Measurements from ENCODE around the gene ABCC12. TPM values are rescaled to one million over a fixed set of nuclear protein-coding genes. Genes with fewer than 3 reads are reported as not detected.

The ABCC12 gene
- total and polyA plus RNA-seq, 2 donors from 2014 or later: not detected

DNA sequence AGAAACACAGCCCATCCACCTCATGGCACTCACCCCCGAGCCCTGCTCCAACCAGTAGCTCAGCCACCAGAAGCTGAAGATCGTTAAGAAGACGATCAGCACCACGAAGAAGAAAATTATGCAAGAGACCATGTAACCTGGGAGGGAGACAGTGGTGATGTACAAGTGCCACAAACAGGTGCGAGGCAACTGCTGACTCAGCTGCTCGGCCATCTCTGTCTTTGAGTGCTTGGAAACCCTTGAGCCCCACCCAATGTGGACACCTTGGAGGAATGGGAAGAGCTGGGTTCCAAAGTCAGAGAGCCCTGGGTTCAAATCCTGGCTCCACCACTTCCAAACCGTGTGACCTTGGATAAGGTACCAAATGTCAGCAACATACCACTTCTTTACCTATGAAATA, 38.1 kb upstream of the ABCC12 start:
- FAIRE-seq (no peak), DNase-seq (no peak)

DNA sequence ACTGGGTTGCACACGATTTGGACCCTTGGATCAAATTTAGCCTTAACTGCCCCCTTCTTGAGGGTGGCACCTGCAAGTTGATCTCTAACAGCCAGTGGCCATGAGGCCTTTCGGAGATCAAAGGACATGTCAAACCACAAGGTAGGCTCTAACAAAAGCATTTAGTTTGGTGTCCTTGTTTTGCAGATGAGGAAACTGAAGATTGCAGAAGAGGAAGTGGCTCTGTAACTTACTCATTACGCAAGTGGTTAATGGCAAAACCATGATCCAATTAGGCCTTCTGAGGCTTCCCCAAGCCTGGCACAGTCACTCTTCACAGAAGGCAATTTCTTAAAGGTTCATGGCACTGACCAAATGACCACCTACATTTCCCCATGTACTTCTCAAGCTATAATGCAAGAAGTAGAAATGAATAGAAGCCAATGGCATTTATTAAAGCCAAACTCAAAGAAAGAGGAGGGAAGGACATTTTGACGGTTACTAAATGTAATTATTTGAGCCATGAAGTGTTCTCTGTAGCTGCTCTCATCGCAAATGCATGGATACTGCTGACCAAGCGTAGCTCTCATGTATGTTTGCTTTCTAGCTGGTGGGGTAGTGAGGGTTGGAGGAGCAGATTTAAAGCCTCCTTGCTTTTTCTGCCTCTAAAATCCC, 32.8 kb upstream of the ABCC12 start:
- FAIRE-seq (no peak), DNase-seq (no peak)

More for the DNA sequence above, 38.1 kb upstream of the ABCC12 start:
- Histone ChIP-seq H3K9me3 (ENCODE audit: control insufficient read depth in 2 of 3, insufficient read depth in 1 of 3, low read length in 3 of 3) (no peaks in the 10 kb centered on the region), H3K4me1 (ENCODE audit: control insufficient read depth in 2 of 3, insufficient read depth in 2 of 3, low read depth in 1 of 3, low read length in 3 of 3) (no peaks in the 10 kb centered on the region), H3K27ac (ENCODE audit: low read depth in 2 of 2, low read length in 2 of 2) (no peak overlapping the region), H3K27me3 (ENCODE audit: control insufficient read depth, insufficient read depth, low read length) (no peaks in the 10 kb centered on the region), H3K36me3 (ENCODE audit: control insufficient read depth in 2 of 3, insufficient read depth in 3 of 3, low read length in 3 of 3) (no peaks in the 10 kb centered on the region), H3K9ac (ENCODE audit: low read length in 3 of 3) (no peak overlapping the region), H3K4me3 (ENCODE audit: low read length in 3 of 3) (no peak overlapping the region)
- intact Hi-C loops (cut with DNase I): no loop called here
- TF ChIP-seq, protein P1, sequence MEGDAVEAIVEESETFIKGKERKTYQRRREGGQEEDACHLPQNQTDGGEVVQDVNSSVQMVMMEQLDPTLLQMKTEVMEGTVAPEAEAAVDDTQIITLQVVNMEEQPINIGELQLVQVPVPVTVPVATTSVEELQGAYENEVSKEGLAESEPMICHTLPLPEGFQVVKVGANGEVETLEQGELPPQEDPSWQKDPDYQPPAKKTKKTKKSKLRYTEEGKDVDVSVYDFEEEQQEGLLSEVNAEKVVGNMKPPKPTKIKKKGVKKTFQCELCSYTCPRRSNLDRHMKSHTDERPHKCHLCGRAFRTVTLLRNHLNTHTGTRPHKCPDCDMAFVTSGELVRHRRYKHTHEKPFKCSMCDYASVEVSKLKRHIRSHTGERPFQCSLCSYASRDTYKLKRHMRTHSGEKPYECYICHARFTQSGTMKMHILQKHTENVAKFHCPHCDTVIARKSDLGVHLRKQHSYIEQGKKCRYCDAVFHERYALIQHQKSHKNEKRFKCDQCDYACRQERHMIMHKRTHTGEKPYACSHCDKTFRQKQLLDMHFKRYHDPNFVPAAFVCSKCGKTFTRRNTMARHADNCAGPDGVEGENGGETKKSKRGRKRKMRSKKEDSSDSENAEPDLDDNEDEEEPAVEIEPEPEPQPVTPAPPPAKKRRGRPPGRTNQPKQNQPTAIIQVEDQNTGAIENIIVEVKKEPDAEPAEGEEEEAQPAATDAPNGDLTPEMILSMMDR (IDR thresholded peaks at IDR 0.05; ENCODE audit: borderline replicate concordance, extremely low read depth, insufficient read depth): no peak

DNA sequence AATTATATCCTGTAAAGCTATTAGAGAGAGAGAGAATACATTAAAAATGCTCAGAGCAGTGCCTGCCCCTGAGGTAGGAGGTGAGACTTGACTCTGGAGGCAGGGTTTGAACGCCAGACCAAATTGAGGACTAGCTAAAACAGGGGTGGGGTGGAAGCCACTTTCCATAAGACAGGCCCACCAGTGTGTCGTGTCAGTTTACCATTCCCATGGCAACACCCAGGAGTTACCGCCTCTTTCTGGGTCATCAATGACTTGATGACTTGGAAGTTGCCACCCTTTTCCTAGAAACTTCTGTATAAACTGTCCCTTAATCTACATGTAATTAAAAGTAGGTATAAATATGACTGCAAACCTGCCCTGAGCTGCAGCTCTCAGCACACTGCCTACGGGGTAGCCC, 32.0 kb upstream of the ABCC12 start:
- no peak for FAIRE-seq
- DNase-seq: no peak
- intact Hi-C loops (cut with DNase I): no loop called here

More for the DNA sequence above, 32.8 kb upstream of the ABCC12 start:
- Histone ChIP-seq H3K27ac (ENCODE audit: low read depth in 2 of 2, low read length in 2 of 2) (no peak overlapping the region), H3K4me1 (ENCODE audit: control insufficient read depth in 2 of 3, insufficient read depth in 2 of 3, low read depth in 1 of 3, low read length in 3 of 3) (no peaks in the 10 kb centered on the region), H3K4me3 (ENCODE audit: low read length in 3 of 3) (no peak overlapping the region), H3K36me3 (ENCODE audit: control insufficient read depth in 2 of 3, insufficient read depth in 3 of 3, low read length in 3 of 3) (no peaks in the 10 kb centered on the region), H3K9ac (ENCODE audit: low read length in 3 of 3) (no peak overlapping the region), H3K9me3 (ENCODE audit: control insufficient read depth in 2 of 3, insufficient read depth in 1 of 3, low read length in 3 of 3) (no peaks in the 10 kb centered on the region), H3K27me3 (ENCODE audit: control insufficient read depth, insufficient read depth, low read length) (no peaks in the 10 kb centered on the region)
- TF ChIP-seq, protein P1 (IDR thresholded peaks at IDR 0.05; ENCODE audit: borderline replicate concordance, extremely low read depth, insufficient read depth): no peak
- intact Hi-C loops (cut with DNase I): no loop called here

More for the DNA sequence above, 32.0 kb upstream of the ABCC12 start:
- H3K9me3 ChIP-seq (ENCODE audit: control insufficient read depth in 2 of 3, insufficient read depth in 1 of 3, low read length in 3 of 3): no peaks in the 10 kb centered on the region
- H3K4me3 ChIP-seq (ENCODE audit: low read length in 3 of 3): no peak overlapping the region
- no peaks in the 10 kb centered on the region for H3K27me3 ChIP-seq (ENCODE audit: control insufficient read depth, insufficient read depth, low read length)
- TF ChIP-seq, protein P1 (IDR thresholded peaks at IDR 0.05; ENCODE audit: borderline replicate concordance, extremely low read depth, insufficient read depth): no peak
- H3K36me3 ChIP-seq (ENCODE audit: control insufficient read depth in 2 of 3, insufficient read depth in 3 of 3, low read length in 3 of 3): no peaks in the 10 kb centered on the region
- H3K4me1 ChIP-seq (ENCODE audit: control insufficient read depth in 2 of 3, insufficient read depth in 2 of 3, low read depth in 1 of 3, low read length in 3 of 3): no peaks in the 10 kb centered on the region
- H3K27ac ChIP-seq (ENCODE audit: low read depth in 2 of 2, low read length in 2 of 2): no peak overlapping the region
- no peak overlapping the region for H3K9ac ChIP-seq (ENCODE audit: low read length in 3 of 3)
